ENCODE measurements around the gene FLNB. TPM values are rescaled to one million over a fixed set of nuclear protein-coding genes. Genes with fewer than 3 reads are reported as not detected.

Gene FLNB
- total RNA-seq, 4 donors from 2014 or later = 282 to 707 (median 563) TPM

GRCh38 chr3:58104151-58104550 is 95.9 kb downstream of the FLNB start:
- no peak for DNase-seq
- intact Hi-C loops (cut with DNase I; ENCODE audit: low total_unique reads) (no loop called here), in situ Hi-C loops (cut with MboI; ENCODE audit: low pct_ligation_motif_present in 1 of 4, low pct_unique_long_range_greater_than_20kb in 1 of 4, low sequenced_read_pairs in 3 of 4) (no loop called here)
- TF ChIP-seq EP300 (IDR thresholded peaks at IDR 0.05; ENCODE audit: low read depth) = no peak
- no peak for TF ChIP-seq POLR2A (IDR thresholded peaks at IDR 0.05)
- TF ChIP-seq POLR2AphosphoS5 (IDR thresholded peaks at IDR 0.05) = no peak
- Histone ChIP-seq H3K4me1 (peaks cover 0 to 23% (median 15%) of the 10 kb centered on the region in 4 donors), H3K9me3 (no peaks in the 10 kb centered on the region), H3K27ac (peak overlapping the region; percentile 38 to 71 (median 64)), H3K36me3 (peaks cover 0 to 50% (median 21%) of the 10 kb centered on the region in 4 donors), H3K4me3 (no peak overlapping the region), H3K27me3 (no peaks in the 10 kb centered on the region)
- 80 to 81% methylated on average over 1 to 8 of the region's 8 CpGs for WGBS, 2 donors (ENCODE audit: low coverage in 1 of 2)

GRCh38 chr3:58104712-58105111 is 96.5 kb downstream of the FLNB start:
- no peaks in the 10 kb centered on the region for H3K27me3 ChIP-seq
- WGBS, 2 donors (ENCODE audit: low coverage in 1 of 2) = 93% methylated on average over 2 of the region's 2 CpGs; no CpG with 5 or more reads in 1 of the 2 donors
- H3K4me3 ChIP-seq = no peak overlapping the region
- in situ Hi-C loops (cut with MboI; ENCODE audit: low pct_ligation_motif_present in 1 of 4, low pct_unique_long_range_greater_than_20kb in 1 of 4, low sequenced_read_pairs in 3 of 4) = no loop called here
- peak overlapping the region in 3 of 4 donors; percentile 62 to 71 (median 65) for H3K27ac ChIP-seq
- intact Hi-C loops (cut with DNase I; ENCODE audit: low total_unique reads) = no loop called here
- peaks cover 0 to 47% (median 20%) of the 10 kb centered on the region in 4 donors for H3K36me3 ChIP-seq
- peaks cover 0 to 23% (median 15%) of the 10 kb centered on the region in 4 donors for H3K4me1 ChIP-seq
- no peak for DNase-seq
- no peaks in the 10 kb centered on the region for H3K9me3 ChIP-seq
- TF ChIP-seq POLR2A (IDR thresholded peaks at IDR 0.05) = no peak

GRCh38 chr3:58105196-58105595 is 97.0 kb downstream of the FLNB start:
- no peak for DNase-seq
- H3K27me3 ChIP-seq = no peaks in the 10 kb centered on the region
- no peak overlapping the region for H3K4me3 ChIP-seq
- peak overlapping the region in 3 of 4 donors; percentile 62 to 71 (median 65) for H3K27ac ChIP-seq
- H3K36me3 ChIP-seq = peaks cover 0 to 50% (median 22%) of the 10 kb centered on the region in 4 donors
- peaks cover 0 to 23% (median 15%) of the 10 kb centered on the region in 4 donors for H3K4me1 ChIP-seq
- in situ Hi-C loops (cut with MboI; ENCODE audit: low pct_ligation_motif_present in 1 of 4, low pct_unique_long_range_greater_than_20kb in 1 of 4, low sequenced_read_pairs in 3 of 4) = no loop called here
- intact Hi-C loops (cut with DNase I; ENCODE audit: low total_unique reads) = no loop called here
- WGBS, 2 donors (ENCODE audit: low coverage in 1 of 2) = 85 to 94% methylated on average over 2 to 3 of the region's 3 CpGs
- TF ChIP-seq POLR2AphosphoS5 (IDR thresholded peaks at IDR 0.05) = no peak
- TF ChIP-seq CTCF (IDR thresholded peaks at IDR 0.05) = no peak
- no peak for TF ChIP-seq POLR2A (IDR thresholded peaks at IDR 0.05)
- no peak for TF ChIP-seq EP300 (IDR thresholded peaks at IDR 0.05; ENCODE audit: low read depth)
- no peaks in the 10 kb centered on the region for H3K9me3 ChIP-seq

- intact Hi-C loops (cut with DNase I; ENCODE audit: low total_unique reads) (no loop called here), in situ Hi-C loops (cut with MboI; ENCODE audit: low pct_ligation_motif_present in 1 of 4, low pct_unique_long_range_greater_than_20kb in 1 of 4, low sequenced_read_pairs in 3 of 4) (no loop called here)
- H3K36me3 ChIP-seq = peaks cover 0 to 52% (median 25%) of the 10 kb centered on the region in 4 donors
- H3K9me3 ChIP-seq = no peaks in the 10 kb centered on the region
- peaks cover 0 to 30% (median 15%) of the 10 kb centered on the region in 4 donors for H3K4me1 ChIP-seq
- WGBS, 2 donors (ENCODE audit: low coverage in 1 of 2) = 89 to 96% methylated on average over 2 of the region's 2 CpGs
- TF ChIP-seq POLR2AphosphoS5 (IDR thresholded peaks at IDR 0.05) (no peak), POLR2A (IDR thresholded peaks at IDR 0.05) (no peak), EP300 (IDR thresholded peaks at IDR 0.05; ENCODE audit: low read depth) (no peak), CTCF (IDR thresholded peaks at IDR 0.05) (no peak)
- no peak overlapping the region for H3K4me3 ChIP-seq
- no peak for DNase-seq
- H3K27me3 ChIP-seq = no peaks in the 10 kb centered on the region
- no peak overlapping the region for H3K27ac ChIP-seq
Observed at GRCh38 chr3:58106061-58106460, 97.8 kb downstream of the FLNB start.

GRCh38 chr3:58106640-58107039 is 98.4 kb downstream of the FLNB start:
- in situ Hi-C loops (cut with MboI; ENCODE audit: low pct_ligation_motif_present in 1 of 4, low pct_unique_long_range_greater_than_20kb in 1 of 4, low sequenced_read_pairs in 3 of 4) (no loop called here), intact Hi-C loops (cut with DNase I; ENCODE audit: low total_unique reads) (no loop called here)
- peaks cover 0 to 50% (median 23%) of the 10 kb centered on the region in 4 donors for H3K36me3 ChIP-seq
- DNase-seq = no peak
- H3K27ac ChIP-seq = no peak overlapping the region
- TF ChIP-seq POLR2AphosphoS5 (IDR thresholded peaks at IDR 0.05) (no peak), POLR2A (IDR thresholded peaks at IDR 0.05) (no peak), CTCF (IDR thresholded peaks at IDR 0.05) (no peak), EP300 (IDR thresholded peaks at IDR 0.05; ENCODE audit: low read depth) (no peak)
- H3K9me3 ChIP-seq = no peaks in the 10 kb centered on the region
- peaks cover 3 to 31% (median 15%) of the 10 kb centered on the region in 4 donors for H3K4me1 ChIP-seq
- WGBS, 2 donors (ENCODE audit: low coverage in 1 of 2) = 98 to 100% methylated on average over 3 to 8 of the region's 8 CpGs
- no peak overlapping the region for H3K4me3 ChIP-seq
- H3K27me3 ChIP-seq = no peaks in the 10 kb centered on the region
